Mucosa of gallbladder (tissue), 1 donor: Measurements from ENCODE around the gene RAD51B. TPM values are rescaled to one million over a fixed set of nuclear protein-coding genes. Genes with fewer than 3 reads are reported as not detected.
A peak's percentile ranks its signal among the peaks of the same experiment; 100 is the strongest.
"Not testable (repeated sequence)": the region's sequence is repeated elsewhere in the genome, so short reads cannot be mapped to it uniquely, and the experiment has no call there.

Experiments
- DNase-seq: peaks from one replicate; pipeline ENCODE4 v3.0.0-alpha.2; 2020; ENCODE audit warnings: low spot score
- total RNA-seq: library from RNA; stranded (reverse); gene quantifications from one replicate; pipeline ENCODE4 v1.2.1, GENCODE V29; 2021
- donor health status: DM: no; HTN: no; CAD: no.

The RAD51B gene
- total RNA-seq, 1 donor from 2014 or later: 18.5 TPM

GRCh38 chr14:67943947-67944346 lies 124.4 kb downstream of the RAD51B start:
- peak; percentile 83 for DNase-seq

- no peak for DNase-seq
Measured at GRCh38 chr14:67944605-67945004, 125.0 kb downstream of the RAD51B start.

GRCh38 chr14:67949771-67950170 lies 130.2 kb downstream of the RAD51B start:
- DNase-seq: no peak

- DNase-seq: no peak
Measured at GRCh38 chr14:67950386-67950785, 130.8 kb downstream of the RAD51B start.

DNA sequence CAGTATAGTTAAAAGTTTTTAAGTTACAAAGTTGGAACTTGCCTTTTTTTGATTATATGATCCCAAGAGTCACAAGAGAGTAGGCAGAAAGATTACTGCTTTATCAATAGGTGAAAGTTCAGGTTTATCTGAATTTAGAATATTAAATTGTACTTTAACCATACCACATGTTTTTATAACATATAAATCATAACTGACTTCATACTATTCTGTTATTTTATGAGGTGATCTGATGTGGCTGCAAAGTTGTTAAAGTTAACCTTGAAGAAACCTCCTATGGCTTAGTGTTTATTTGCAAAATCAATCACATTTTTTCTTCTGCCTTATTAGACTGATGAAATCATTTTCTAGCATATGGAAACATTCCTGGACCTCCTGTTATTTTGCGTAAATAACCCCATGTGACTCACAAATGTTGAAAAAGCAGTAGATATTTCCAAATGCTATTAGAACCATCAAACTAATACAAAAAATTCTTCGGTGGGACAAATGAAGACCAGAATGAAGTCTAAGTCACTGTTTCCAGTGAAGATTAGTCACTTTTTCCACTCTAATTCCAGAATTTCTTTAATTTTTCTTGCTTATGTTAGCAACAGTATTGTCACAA lies 132.1 kb downstream of the RAD51B start:
- no peak for DNase-seq

GRCh38 chr14:67952381-67952780 lies 132.8 kb downstream of the RAD51B start:
- no peak for DNase-seq

DNA sequence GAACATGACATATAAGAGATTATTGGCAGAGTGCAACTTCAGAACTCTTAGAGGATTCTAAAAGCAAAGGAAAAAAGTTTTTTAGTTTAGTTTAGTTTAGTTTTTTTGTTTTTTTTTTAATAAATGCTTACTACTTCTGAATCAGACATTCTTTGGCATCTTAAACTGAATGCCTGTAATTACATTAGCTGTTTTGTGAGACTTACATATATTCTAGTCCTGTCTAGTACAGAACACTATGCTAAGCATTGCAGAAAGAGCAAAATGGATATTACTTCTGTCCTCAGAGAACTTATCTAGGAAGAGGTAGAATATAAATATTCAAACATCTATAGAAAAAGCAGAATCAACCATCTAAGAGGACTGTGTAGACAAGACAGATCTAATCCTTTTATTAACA lies 133.2 kb downstream of the RAD51B start:
- no peak for DNase-seq

GRCh38 chr14:67955261-67955660 lies 135.7 kb downstream of the RAD51B start:
- DNase-seq: no peak

- no peak for DNase-seq
Measured at GRCh38 chr14:67957946-67958345, 138.4 kb downstream of the RAD51B start.

- DNase-seq: no peak
Measured at GRCh38 chr14:67961676-67962075, 142.1 kb downstream of the RAD51B start.

- peak; percentile 45 for DNase-seq
Measured at GRCh38 chr14:67962215-67962644, 142.7 kb downstream of the RAD51B start.

GRCh38 chr14:67963545-67963944 lies 144.0 kb downstream of the RAD51B start:
- no peak for DNase-seq

- DNase-seq: no peak
Measured at GRCh38 chr14:67963960-67964812, 144.6 kb downstream of the RAD51B start.

DNA sequence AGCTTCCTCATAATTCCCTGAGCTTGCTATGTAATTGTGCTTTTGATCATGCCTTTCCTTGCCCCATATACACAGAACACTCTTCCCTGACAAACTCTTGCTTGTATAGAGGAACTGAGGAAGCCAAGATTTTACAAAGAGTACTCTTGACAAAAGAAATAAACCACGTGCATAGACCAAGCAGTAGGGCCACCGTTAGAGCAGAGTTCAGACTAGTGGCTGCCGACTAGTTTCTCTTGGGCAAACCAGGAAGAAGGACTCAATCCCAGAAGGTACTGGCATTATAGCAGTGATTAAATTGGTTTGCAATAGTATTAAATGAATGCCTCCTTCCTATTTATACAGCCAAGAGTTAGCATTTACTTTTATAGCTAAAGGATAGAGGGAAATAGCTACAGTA lies 146.1 kb downstream of the RAD51B start:
- no peak for DNase-seq

DNA sequence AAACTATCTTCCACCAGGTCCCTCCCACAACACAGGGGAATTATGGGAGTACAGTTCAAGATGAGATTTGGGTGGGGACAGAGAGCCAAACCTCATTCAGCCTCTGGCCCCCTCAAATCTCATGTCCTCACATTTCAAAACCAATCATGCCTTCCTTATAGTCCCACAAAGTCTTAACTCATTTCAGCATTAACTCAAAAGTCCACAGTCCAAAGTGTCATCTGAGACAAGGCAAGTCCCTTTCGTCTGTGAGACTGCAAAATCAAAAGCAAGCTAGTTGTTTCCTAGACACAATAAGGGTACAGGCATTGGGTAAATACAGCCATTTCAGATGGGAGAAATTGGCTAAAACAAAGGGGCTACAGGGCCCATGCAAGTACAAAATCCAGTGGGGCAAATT lies 147.6 kb downstream of the RAD51B start:
- no peak for DNase-seq

DNA sequence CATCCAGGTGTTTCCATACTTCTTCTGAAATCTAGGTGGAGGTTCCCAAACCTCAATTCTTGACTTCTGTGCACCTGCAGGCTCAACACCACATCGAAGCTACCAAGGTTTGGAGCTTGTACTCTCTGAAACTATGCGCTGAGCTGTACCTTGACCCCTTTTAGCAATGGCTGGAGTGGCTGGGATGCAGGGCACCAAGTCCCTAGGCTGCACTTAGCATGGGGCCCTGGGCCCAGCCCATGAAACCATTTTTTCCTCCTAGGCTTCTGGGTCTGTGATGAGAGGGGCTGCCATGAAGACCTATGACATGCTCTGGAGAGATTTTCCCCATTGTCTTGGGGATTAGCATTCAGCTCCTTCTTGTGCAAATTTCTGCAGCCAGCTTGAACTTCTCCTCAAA lies 148.4 kb downstream of the RAD51B start:
- not testable (repeated sequence) for DNase-seq

DNA sequence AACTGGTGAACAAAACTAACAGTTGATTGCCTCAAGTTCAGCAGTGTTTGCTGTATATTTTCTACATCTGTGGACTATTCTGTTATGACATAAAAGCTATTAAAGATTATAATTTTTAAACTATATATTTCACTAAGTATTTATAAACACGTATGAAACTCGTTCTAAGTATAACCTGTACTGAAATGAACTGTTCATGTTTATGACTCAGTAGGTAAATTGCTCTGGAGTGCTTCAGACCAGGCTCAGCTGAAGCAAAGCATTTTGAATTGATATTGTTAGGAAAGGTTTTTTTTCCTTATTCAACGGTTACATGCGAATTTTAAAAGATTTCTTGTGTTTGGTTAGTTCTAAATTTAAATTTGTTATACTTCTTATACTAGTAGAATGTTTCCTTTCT lies 151.3 kb downstream of the RAD51B start:
- DNase-seq: no peak

- no peak for DNase-seq
Measured at GRCh38 chr14:67971627-67972625, 152.3 kb downstream of the RAD51B start.

- no peak for DNase-seq
Measured at GRCh38 chr14:67973436-67973835, 153.9 kb downstream of the RAD51B start.

GRCh38 chr14:67975470-67975869 lies 155.9 kb downstream of the RAD51B start:
- DNase-seq: no peak

DNA sequence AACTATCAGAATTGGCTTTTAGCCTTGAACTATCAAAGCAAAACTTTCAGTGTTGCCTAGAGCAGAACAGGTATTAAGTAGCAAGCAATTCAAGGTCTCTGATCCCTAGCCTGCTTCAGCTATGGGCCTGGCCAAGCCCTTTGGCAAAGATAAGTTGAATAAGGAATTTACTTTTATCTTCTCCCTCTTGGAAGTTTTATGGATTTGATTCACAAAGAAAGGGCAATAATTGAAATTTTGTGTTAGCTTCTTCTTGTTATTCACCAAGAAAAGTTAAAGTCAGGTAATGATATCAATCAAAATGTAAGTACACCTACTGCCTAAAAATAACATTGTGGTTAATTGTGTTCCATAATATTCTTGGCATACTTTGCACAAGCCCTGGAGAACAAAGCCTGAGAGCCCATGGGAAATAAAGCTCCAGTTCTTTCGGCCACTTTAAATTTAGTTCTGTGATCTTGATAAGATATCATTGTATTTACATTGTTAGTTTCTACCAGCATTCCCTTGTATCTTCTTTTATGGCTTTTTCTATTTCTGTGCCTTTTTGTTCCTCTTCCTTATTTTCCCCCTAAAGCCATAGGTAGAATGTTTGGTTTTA lies 158.0 kb downstream of the RAD51B start:
- no peak for DNase-seq

DNA sequence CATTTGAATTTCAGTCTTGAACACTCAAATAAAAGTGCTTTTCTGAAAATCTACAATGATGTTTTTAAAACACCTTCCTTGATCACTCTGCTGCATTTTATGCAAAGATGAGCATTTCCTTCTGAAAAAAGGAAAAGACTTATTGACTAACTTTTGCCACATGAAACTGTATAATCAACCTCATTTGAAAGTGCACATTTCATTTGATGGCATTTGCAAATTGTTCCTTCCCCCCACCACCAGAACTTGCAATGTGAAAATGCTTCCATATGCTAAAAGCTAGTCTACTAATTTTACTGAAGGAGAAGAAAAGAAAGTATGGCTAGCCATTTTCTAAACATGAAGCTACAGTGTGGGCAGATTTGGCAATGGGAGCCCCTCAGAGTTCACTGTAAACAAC lies 159.2 kb downstream of the RAD51B start:
- DNase-seq: no peak
